SK-MEL-5 (cell line): ENCODE results near the gene SLC6A9. TPM values are rescaled to one million over a fixed set of nuclear protein-coding genes. Genes with fewer than 3 reads are reported as not detected.

Source experiments
- DNase-seq: peaks from one replicate; pipeline ENCODE4 v3.0.0-alpha.2; 2016; ENCODE audit warnings: low read depth, low spot score
- in situ Hi-C: cut with HindIII; loops from 2 replicates; pipeline ENCODE4 v1.10.0; 2016; ENCODE audit warnings: low sequenced_read_pairs, high pct_unique_total_duplicates, low pct_unique_long_range_greater_than_20kb
- polyA plus RNA-seq, 2 experiments: library from polyadenylated mRNA; depleted of rRNA; stranded (reverse); fragments of >200 nt; gene quantifications; 2 replicates each; pipeline ENCODE4 v1.2.3, GENCODE V29; 2015
- total RNA-seq: library from RNA; depleted of rRNA; stranded (reverse); fragments of >200 nt; shearing (Covaris generic); gene quantifications from 2 replicates; pipeline ENCODE4 v1.2.3, GENCODE V29; 2014; rRNA removed

SLC6A9 gene
- total RNA-seq: 0.27 and 0.77 TPM in 2 replicates
- polyA plus RNA-seq (2015; cell fraction: cytosol; rRNA removed): 0.86 and 1.4 TPM in 2 replicates
- polyA plus RNA-seq (2015; cell fraction: nucleus; rRNA removed): 0.31 and 0.60 TPM in 2 replicates

GRCh38 chr1:44031252-44032169 lies at the start of gene SLC6A9:
Gene SLC6A9, minus strand, starts transcription at chr1:44031462. Its CDS starts 7,185 bp downstream, at chr1:44024277.
- no peak for DNase-seq
- in situ Hi-C loops: no loop called here

GRCh38 chr1:44079566-44079965 lies 48.3 kb upstream of the SLC6A9 start:
- no peak for DNase-seq
- in situ Hi-C loops: no loop called here

GRCh38 chr1:44078104-44078503 lies 46.8 kb upstream of the SLC6A9 start:
- no peak for DNase-seq
- in situ Hi-C loops: no loop called here

GRCh38 chr1:44077421-44077820 lies 46.2 kb upstream of the SLC6A9 start:
- in situ Hi-C loops: no loop called here
- DNase-seq: no peak

GRCh38 chr1:44076066-44076465 lies 44.8 kb upstream of the SLC6A9 start:
- DNase-seq: peak; percentile 46
- in situ Hi-C loops: no loop called here

GRCh38 chr1:44074415-44074814 lies 43.2 kb upstream of the SLC6A9 start:
- in situ Hi-C loops: no loop called here
- no peak for DNase-seq

GRCh38 chr1:44073528-44073927 lies 42.3 kb upstream of the SLC6A9 start:
- DNase-seq: no peak
- in situ Hi-C loops: no loop called here

- in situ Hi-C loops: no loop called here
- no peak for DNase-seq
Measured at GRCh38 chr1:44072821-44073220, 41.6 kb upstream of the SLC6A9 start.

GRCh38 chr1:44072204-44072603 lies 40.9 kb upstream of the SLC6A9 start:
- peak; percentile 7 for DNase-seq
- in situ Hi-C loops: no loop called here

GRCh38 chr1:44071461-44071860 lies 40.2 kb upstream of the SLC6A9 start:
- no peak for DNase-seq
- in situ Hi-C loops: no loop called here

- in situ Hi-C loops: no loop called here
- DNase-seq: no peak
Measured at GRCh38 chr1:44068442-44068921, 37.2 kb upstream of the SLC6A9 start.

GRCh38 chr1:44067266-44068250 lies 36.3 kb upstream of the SLC6A9 start:
- peak; percentile 16 for DNase-seq
- in situ Hi-C loops: no loop called here

GRCh38 chr1:44062656-44063179 lies 31.5 kb upstream of the SLC6A9 start:
- in situ Hi-C loops: no loop called here
- DNase-seq: no peak

GRCh38 chr1:44061857-44062256 lies 30.6 kb upstream of the SLC6A9 start:
- DNase-seq: no peak
- in situ Hi-C loops: no loop called here

- in situ Hi-C loops: no loop called here
- no peak for DNase-seq
Measured at GRCh38 chr1:44060830-44061267, 29.6 kb upstream of the SLC6A9 start.

- DNase-seq: no peak
- in situ Hi-C loops: no loop called here
Measured at GRCh38 chr1:44059664-44060355, 28.5 kb upstream of the SLC6A9 start.

GRCh38 chr1:44059212-44059611 lies 27.9 kb upstream of the SLC6A9 start:
- no peak for DNase-seq
- in situ Hi-C loops: no loop called here
